ENCODE results near the gene TRAF1.

Gene TRAF1

DNA sequence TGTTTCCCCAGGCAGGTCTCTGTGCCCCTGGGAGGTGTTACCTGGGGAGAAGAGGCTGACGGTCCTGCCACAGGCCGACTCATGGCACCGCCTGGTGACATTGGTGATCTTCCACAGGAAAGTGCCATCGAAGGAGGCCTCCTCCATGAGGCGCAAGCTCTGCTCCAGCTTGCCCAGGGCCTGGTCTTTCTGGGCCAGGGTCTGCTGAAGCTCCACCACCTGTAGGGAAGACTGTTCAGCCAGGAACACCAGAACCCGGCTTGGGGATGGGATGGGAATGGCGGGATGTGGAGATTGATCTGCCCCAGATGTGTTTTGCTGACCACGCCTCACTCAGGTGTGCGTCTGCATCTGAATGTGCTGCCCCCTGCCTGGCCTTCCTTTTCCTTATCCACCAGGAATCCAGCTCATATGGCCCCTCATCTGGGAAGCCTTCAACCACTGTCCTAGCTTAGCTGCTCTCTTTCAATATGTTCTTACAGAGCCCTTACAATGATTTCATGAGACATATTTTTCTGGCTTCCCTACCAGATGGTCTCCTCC is 15.2 kb downstream of the TRAF1 start:
- no peak for DNase-seq

DNA sequence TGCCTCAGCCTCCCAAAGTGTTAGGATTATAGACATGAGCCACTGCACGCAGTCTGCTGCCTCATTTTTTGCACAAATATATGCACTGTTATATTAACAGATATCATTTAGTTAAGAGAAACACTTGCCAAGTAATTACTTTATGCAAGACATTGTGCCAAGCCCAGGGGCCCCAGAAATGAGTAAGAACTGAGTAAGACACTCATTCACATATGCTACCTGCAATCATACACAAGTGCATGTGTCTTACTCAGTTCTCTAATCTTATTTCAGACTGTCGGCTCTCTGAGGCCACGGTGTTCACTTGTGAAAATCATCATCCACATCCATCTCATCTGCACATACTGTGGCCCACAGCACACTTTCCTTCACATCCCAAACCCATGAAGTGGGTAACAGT is 16.0 kb downstream of the TRAF1 start:
- DNase-seq = no peak

DNA sequence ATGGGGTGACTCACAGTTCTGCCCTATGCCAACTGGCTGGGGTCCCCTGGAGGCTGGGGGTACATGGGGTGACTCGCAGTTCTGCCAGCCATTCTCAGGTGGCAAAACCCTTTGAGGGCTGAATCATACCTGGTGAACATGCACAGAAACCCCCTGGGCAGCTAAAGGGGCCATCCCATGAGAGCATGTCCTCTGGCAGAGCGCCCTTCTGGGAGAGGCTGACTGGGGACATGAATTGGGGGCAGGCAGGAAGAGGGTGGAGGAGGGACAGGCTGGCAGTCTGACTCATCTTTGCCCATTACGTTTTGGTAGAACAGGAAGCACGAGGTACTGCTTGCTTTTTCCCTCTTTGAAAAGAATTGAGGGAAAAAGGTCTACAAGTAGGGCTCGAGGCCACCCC is 16.7 kb downstream of the TRAF1 start:
- DNase-seq = no peak

DNA sequence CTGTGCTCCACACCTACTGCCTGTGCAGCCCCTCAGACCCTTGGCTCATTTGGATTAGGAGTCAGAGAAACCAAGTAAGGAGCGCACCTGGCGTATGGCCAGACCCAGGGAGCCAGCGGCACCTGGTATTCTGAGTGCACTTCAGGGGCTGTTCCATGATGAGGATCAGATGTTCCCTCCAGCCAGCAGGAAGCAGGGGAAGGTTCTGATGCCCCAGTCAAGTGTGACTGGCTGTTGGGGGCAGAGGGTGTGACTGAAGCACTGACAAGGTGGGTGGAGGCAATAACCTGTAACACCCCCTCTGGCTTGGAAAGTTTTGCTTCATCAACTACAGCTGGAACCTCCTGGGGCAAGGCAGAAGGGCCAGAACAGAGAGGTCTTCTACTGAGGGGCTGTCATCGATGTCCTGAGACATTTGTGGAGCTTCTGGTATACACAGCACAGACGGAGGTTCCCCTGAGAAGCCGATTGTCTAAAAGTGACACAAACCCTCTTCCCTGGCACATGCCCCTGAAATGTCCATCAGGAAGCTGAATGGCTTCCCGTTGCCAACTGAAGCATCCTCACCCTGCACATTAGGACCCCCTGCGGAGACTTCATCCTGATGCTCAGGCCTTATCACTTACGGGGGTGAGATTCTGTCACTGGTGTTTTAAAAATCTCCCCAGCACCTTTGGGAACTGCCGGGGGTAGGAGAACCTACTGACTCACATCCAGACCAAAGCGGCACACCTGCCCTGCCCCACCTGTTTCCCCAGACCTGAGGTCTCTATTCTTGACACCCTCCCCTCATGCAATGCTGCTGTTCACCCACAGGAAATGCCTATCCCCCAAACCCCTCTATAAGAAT is 21.1 kb downstream of the TRAF1 start:
- no peak for DNase-seq

DNA sequence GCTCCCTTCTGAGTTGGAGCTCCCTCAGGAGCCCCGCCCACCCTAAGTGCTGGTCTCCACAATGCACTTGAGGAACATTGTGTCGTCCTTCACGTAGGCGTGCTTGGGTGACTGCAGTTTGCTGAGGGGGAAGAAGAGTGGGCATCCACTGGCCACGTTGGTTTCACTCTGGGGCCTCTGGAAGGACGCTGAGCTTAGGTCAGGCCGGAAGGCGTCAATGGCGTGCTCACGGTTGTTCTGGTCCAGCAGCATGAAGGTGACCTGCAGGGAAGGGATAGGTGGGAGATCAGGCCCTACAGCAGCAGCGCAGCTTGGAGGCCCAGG is 21.7 kb downstream of the TRAF1 start:
- no peak for DNase-seq

DNA sequence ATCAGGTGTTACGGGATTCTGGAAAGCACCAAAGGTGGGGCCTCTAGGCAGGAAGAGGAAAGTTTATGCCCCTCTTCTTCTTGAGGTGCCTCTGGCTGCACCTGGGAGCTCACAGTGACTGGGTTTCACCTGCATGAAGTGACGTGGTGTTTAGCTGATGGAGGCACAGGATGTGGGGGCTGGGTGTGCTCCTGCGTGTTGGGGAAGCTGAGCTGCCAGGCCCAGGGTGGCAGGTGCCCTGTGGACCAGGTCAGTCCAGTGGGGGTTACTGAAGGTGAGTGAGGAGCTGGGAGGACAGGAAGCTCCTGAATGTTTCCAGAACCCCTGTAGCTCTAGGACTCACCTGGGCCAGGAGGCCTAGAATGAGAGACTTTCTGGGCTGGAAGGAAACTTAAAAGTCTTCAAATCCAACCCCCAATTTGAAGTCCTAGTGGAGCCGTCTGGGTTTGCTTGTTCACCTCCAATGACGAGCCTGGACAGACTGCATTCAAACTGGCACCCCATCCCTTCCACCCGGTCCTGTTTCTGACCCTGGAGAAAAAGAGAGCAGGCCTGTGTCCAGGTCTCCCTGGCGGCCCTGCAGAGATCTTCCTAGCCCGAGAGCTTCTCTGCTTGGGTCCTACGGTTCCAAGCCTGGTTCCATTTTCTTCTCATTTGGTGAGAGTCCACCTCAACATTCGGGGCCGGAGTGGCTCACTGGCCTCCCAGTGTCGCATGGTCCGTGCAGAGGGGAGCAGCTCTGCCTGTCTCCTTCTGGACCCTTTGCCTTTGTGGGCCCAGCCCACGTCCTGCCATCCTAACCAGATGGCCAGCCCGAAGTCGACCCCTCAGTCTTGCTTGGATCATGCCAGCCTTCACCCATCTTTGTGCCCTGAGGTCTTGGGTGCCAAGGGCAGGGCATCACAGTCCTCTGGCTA is 22.3 kb downstream of the TRAF1 start:
- DNase-seq = no peak

DNA sequence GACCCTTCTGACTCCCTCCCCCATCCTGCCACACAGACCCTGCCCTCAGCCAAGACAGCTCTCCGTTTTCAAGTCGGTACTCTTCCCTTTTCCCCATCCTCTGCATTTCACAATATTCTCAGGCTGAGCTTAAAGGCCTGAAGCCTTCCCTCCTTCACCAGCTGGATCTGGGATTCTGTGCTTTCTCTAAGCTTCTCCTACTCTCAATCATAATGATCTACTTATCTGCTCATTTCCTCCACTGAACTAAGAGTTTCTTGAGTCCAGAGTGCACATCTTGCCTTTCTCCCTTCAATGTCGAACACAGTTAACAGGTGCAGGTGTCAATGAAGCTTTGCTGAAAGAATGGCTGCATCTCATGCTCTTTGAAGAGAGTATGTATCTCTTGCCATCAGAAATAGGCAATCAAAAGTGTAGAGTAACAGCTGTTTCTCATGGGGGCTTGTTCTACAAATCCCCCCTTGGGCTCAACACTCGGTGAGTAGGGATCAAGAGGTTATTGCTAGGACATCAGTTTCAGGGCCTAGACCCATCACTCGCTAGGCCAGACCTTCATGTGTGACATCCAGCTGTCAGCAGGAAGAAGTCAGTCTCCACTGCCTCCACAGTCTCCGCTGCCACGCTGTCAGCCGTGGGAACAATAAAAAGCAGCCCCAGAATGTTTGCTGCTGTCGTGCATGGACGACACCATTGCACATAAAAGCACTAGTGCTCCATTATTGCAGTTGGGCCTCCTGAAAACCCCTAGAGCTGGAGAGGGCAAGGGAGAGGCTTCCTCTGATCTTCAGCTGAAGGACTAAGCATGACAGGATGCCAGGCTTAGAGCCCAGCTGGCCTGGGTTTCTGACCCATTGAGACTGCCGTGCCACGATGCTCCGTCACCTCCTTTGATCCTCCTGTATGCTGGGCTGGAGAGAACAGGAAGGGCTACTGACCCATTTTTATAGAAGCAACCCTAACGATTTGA is 23.7 kb downstream of the TRAF1 start:
- no peak for DNase-seq

DNA sequence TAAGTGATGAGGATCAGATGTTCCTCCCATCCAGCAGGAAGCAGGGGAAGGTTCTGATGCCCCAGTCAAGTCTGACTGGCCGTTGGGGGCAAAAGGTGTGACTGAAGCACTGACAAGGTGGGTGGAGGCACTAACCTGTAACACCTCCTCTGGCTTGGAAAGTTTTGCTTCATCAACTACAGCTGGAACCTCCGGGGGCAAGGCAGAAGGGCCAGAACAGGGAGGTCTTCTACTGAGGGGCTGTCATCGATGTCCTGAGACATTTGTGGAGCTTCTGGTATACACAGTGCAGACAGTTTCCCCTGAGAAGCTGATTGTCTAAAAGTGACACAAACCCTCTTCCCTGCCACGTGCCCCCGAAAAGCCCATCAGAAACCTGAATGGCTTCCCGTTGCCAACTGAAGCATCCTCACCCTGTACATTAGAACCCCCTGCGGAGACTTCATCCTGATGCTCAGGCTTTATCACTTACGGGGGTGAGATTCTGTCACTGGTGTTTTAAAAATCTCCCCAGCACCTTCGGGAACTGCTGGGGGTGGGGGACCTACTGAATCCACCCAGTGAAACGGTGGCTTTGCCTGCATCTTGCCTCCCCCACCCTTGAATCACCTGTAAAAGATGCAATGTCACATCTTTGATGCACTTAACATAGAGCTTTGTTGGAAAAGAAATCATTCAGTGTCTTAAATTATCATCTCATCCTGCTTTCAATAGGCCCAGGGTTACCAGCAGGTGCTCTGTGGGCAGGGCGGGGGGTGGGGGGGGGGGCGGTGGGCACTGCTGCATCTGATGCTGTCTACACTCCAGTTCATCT is 24.6 kb downstream of the TRAF1 start:
- DNase-seq = peak in 1 of 56 donors; percentile 6

DNA sequence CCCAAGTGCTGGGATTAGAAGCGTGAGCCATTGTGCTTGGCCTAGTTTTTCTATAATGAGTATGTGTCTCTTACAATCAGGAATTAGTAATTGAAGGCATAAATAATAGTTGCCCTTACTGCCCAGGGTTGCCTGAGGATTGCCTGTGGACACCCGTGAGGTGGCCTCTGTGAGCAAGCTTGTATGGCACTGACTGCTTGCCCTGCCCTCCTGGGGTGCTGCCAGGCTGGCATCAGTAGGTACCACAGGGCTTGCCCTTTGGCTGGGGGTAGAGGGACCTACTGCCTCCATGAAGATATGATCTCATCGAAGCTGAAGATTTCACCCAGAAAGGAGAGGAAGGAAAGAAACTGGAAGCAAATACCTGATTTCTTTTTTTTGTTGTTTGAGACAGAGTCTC is 25.8 kb downstream of the TRAF1 start:
- no peak for DNase-seq

DNA sequence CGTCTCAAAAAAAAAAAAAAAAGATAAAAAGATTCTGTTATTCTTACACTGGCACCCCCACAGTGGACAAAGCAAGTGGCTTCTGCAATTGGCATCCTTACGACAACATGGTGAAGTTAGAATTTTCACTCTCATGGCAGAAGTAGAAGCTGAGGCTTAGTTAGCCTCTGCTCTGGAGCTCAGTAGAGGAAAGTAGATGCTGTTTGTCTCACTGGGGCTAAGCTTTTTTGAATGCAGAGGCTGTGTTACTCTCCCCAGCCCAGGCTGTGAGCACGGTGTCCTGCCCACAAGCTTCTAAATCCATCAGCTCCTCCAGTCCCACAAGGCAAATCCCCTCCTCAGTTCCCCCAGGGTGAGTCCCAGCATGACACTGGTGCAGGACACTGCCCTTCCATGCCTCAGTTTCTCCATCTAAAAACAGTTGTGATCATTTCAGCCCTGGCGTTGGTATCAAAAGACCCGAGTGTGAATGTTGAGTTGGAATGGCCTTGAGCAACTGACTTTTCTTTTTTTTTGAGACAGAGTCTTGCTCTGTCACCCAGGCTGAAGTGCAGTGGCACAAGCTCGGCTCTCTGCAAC is 27.0 kb downstream of the TRAF1 start:
- DNase-seq = no peak

DNA sequence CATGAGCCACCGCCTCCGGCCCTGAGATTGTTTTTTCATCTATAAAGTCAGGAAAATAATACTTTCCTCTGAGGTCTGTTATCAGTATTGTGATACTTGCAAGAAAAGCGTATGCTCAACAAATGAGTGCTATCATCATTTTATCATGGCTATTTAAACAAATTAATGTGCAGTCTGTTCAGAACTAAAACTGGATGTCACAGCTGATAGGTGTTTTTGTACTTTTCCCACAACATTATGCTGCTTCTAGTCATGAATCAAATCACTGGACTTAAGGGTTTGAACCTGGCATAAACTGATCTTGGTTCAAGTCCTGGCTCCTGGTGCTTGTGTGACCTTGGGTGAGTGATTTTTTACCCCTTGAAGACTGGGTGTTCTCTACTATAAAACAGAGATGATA is 28.2 kb downstream of the TRAF1 start:
- no peak for DNase-seq

DNA sequence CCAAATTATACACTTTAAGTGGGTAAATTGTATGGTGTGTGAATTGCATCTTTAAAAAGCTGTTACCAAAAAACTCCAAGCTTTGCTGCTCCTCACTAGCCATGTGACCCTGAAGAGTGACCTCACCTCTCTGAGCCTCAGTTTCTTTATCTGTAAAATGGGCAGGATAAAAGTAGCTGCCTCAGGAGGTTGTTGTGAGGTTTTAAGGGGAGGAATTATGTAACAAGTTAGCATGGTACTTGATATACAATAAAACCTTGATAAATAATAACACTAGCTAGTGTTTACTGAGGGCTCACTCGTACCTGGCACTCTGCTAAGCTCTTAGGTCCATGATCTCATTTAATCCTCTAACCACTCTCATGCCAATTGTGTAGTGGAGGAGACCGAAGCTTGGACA is 30.6 kb downstream of the TRAF1 start:
- no peak for DNase-seq

DNA sequence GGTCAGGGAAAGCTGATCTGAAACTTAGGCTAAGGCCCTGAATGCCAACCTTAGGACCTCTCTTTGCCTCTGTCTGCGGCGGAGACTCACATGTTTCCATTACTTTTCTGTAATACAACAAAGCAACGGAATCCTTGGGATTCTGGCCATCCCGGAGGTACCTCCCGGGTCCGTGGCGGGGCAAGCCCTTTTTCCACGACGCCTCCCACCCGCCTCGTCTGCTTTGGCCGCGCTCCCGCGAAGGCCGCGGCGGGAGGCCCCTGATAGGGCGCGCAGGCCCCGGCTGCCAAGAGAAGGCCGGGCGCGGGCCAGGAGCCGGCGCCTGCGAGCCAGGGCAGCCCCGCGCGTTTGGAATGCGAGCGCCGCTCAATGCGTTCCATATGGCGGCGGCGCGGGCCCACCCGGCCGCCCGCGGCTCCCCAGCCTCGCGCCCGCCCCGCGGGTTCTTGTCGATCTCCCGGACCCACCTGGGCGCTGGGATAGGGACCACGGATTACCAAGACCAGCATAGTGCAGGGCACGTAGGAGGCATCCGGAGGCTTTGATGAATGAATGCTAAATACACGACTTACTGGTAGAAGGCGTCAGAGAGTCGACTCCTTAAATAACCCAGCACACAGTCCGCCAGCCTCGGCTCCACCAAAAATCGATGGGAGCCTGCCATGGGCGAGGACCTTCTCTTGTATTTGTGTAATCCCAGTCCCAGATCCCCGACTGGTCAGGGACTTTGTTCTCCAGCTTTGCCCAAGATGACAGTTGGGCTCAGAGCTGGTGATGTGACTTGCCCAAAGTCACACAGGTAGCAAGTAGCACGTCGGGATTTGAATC is 32.1 kb downstream of the TRAF1 start:
- DNase-seq = peak in 5 of 56 donors; percentile 13 to 41 (median 16)

DNA sequence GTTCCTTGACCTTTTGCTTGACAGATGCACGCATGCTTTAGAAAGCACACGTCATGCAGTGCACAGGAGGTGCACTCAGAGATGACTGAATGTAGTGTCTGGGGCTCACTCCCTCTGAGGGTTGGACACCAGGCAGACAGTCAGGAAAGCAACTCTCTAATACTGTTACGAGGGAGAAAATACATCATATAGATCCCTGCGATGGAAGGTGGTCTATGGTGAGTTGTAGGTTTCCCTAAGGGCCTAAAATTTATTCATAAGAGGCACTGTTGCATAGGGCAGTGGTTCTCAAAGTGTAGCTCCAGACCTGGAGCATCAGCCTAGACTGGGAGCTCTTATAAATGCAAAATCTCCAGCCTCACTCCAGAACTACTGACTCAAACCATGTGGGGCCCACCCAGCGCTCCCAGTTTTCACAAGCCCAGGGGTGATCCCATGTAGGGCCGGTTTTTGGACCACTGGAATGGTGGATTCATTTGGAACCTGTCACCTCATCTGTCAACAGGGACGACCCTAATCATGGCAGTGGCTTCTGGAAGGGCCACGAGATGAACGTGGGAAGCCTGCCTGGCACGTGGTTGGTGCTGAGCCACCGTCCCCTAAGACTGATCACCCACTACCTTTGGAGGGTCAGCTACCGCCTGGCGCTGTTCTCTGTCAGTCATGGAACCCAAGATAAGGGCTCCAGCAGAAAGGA is 32.8 kb downstream of the TRAF1 start:
- DNase-seq = no peak

DNA sequence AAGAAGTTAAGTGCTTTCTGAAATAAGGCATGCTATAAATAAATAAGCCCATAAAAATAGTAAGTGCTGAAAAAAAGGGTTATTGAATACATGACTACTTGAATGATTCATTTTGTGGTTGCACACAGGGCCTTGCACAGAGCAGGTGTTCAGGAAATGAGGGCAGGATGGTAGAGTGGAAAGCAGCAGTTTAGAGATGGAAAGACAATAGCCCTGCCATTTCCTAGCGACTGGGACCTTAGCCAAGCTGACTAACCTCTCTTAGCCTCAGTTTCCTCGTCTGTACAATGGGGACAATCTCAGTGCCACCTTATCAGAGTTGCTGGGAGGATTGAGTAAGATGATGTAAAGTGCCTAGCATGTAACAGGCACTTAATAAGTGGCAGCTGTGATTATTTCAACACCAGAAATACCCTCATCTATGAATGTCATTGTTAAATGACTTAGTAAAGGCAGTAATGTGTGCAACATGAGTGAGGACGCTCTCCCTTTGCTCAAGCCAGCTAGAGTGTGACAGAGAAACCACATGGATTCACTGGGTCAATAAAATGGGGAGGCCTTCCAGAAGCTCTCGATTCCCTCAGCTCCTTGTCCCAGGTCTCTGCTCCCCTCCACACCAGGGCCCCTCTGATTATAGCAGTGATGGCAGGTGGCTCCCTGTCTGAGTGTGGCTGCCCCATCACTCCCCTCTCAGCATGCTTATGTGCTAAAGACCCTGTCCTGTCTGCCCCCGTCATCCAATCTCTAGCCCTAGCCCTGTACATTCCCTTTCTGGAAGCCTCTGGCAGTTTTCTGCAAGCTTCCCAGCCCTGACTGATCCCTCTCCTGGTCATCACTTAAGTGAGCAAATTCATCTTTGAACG is 33.6 kb downstream of the TRAF1 start:
- no peak for DNase-seq

DNA sequence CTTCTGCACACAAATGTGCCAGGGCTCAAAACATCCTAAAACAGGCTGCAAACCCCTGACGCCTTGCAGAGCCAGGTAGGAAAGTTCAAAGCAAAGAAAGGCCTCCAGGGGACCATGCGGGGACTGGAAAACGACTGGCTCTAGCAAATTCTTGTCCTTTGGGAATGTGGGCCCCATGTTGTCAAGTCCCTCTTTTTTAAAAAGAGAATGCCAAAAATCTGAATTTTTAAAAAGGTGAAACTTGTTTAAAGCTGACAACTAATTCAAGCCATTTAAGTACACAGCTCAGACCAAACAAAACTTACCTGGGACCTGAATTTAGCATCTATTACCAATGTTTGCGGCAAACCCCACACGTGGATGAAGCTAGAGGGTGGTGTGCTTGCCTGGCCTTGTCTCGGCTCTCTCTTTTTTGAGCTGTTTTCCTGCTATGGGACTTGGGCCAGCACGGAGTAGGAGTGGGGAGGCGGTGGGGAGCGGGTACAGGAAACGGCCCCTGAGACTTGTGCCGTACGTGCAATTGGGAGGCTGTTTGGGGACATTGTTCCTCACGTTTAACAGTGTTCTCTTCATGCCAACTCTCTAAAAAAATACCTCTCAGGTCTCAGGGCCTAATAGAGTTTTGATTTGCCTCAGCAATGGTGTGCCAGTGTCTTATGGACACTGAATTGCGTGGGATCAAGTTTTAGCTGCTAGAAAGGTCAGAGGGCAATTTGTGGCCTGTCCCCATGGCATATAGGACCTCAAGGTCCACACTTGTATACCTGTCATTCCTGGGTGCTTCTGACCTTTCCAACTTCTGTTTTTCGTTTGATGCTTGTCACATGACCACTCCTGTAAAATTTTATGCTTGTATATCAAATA is 34.5 kb downstream of the TRAF1 start:
- DNase-seq = no peak

Data from nucleus accumbens (tissue), 56 donors.